ENCODE results near the gene POMGNT2.

Gene POMGNT2

DNA sequence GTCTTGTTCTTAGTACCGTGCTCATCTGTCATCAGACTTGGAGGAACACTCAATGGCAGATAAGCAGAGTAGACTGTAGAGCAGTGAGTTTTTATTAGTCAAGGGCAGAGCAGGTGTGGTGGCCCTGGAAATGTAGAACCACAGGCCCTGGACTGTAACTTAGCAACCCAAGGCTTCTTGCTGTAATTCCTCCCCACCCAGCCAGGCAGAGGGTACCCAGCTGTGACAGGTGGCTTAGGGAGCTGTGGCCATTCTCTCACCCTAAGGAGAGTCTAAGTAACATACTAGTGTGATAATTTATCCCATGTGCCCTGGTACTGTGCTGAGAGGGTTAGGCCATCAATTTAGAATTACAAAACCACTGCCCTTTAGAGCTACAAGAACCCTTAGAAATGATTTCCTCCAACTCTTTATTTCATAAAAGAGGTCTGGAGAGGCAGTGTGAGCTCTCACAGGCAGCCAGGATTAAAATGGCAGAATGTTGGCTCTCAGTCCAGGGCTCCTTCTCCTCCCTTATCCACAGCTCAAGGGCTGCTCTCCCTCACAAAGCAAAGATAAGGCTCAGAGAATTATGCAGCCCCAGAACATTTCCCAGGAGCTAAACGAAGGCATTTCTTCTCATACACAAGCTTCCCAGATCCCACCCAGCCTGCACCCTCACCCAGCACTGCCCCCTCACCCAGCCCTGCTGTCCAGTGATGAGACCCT lies 3.0 kb downstream of the POMGNT2 start:
- DNase-seq = no peak

DNA sequence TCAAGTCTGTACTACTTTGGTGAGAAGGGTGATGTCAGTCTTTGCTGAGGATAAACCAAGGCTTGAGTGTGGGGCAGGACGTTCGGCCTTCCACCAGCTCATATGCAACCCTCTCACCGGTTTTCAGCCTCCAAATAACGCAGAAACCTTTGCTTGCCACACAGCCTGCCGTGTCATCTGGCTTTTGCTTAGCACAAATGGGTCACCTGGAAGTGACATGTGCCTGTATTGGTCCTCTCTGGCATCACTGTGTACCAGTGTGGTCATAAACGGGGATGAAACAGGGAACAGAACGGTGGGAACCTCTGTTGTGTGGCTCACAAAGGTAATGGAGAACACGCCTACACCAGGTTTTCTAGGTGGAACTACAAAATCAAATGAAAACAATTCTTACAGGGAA lies 7.1 kb downstream of the POMGNT2 start:
- DNase-seq = no peak

DNA sequence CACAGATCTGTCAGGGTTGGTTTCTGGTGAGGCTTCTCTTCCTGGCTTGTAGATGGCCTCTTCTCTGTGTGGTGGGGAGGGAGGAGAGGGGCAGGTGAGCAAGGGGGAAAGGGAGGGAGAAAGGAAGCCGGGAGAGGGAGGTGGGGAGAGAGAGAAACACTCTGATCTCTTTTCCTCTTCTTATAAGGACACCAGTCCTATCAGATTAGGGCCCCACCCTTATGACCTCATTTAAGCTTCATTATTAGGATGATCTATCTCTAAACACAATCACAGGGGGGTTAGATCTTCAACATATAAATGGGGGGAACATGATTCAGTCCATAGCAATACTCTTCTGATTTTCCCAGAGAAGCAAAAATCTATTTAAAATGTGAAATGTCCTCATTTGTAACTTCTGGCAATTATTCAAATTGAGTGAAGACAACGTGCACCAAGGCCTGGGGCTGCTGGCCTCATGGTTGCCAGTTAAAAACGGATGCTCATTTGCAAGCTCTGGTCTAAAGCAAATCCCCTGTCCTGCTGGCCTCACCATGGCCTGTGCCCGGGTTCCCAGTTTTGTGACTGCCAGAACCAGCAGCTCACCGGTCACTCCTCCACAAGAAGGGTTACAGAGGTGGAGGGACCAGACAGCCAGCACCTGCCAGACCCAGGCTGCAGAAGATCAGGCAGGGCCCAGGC lies 8.3 kb downstream of the POMGNT2 start:
- DNase-seq = no peak

DNA sequence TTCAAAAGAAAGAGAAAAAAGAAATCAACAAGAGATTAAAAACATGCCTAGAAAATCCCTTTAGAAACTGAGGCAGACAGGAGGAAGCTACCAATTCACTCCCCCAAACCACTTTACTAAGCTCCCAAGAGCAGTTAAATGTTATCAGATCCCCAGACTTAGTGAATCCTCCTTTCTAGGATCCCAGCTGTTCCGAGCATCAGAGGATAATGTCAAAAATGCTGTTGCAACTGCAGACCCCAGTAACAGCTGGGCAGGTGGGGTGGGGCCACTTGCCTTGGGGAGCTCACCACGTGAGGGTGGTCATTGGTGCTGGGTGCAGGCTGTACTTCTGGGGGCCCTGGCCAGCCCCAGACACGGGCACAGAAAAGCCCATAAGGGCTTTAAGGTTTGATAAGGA lies 9.1 kb downstream of the POMGNT2 start:
- DNase-seq = no peak

DNA sequence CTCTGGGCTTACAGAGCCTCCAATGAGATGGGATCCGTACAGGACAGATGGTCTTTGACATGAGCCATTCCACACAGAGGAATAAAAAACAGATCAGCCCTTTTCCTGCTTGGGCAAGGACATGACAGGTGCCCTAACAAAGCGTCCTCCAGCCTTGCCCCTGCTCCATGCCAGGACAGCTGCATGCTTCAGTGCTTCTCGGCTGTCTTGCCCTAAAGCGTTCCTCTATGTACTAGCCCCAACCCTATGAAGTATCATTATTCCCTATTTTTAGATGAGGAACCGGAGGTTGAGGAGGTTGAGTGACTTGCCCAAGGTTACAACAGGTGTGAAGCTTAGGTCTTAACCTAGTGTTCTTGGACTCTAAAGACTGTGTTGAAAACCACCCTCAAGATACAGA lies 10.5 kb downstream of the POMGNT2 start:
- DNase-seq = no peak

DNA sequence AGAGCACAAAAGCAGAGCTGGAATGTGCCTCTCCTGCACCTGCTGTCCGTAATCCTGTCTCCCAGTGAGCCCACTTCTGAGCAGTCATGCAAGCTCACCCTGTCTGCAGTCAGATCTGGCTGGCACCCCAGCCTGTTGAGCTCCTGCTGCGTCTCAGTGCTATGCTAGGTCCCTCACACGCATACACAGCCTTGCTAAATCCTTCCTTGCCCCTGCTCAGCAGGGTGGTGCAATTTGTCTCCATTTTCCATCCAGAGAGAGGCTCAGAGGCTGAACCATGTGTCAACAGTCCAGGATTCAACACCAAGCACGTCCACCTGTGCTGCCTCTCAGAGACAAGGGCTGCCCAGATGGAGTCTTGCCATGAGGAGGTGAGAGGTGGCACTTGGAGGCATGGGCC lies 11.0 kb downstream of the POMGNT2 start:
- DNase-seq = no peak

DNA sequence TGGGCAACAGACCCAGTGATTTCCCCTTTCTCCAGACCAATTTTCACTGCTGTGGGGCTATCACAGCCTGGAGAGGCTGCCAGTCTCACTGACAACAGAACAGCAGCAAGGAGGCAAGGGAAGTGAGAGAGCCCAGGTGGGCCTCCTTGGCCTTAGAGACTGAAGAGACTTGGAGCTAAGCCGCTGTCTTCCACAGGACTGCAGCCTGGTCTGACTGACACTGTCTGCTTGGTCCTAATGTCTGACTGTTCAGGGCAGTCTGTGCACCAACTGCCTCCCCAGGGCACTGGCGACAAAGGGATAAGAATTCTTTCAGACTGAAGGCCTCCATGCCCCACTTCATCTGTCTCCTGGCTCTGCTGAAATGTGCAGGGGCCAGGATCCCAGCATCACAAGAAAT lies 11.5 kb downstream of the POMGNT2 start:
- no peak for DNase-seq

DNA sequence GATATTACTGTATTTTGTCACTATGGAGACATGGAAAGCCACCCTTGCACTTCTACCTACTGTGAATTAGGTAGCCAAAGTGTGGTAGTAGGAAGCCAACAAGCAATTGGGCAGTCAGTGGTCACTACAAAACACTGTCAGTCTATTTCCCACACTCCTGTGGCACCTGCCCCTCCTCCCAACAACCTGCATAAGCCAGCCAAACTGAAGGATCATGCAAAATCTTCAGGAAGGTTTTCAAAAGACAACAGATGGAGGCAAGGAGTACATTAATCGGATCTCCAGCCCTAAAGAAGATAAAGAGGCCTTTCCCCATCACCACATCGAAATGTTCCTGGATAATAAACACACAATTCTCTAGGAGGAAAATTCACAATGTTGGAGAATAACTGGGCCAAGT lies 11.9 kb downstream of the POMGNT2 start:
- no peak for DNase-seq

DNA sequence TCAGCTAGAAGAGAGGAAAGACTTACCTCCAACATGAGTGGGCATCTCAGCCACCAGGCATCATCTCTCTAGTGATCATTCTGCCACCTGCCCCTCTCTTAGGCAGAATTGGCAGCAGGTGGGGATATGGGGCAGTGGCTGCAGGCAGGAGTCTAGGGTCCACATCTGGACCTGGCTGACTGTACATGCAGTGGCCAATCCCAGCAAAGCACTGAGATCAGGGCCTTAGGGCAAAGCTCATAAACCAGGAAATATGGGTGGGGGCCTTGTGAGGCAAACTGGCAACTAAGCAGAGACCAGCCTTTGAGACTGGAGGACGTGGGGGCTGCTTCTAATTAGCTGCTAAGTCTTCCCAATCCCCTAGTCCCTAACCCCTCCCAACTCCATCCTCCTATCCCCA lies 12.9 kb downstream of the POMGNT2 start:
- DNase-seq = no peak

DNA sequence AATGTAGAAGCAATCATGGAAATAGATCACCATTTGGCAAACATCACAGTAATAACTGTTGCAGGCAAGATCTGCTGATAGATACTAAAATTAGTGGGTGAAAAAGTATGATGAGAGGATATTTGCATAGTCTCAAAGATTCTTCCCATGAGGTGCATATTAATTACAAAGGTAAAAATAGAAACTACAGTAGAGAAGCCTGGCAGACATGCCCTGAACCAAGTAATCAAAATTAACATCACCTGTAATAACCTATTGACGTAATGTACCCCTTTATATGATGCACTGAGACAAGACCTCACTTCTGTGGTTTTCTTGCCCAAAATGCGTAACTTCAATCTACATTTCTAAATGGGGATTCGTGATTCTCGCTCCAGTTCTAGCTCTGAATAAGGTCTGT lies 14.4 kb downstream of the POMGNT2 start:
- DNase-seq = no peak

DNA sequence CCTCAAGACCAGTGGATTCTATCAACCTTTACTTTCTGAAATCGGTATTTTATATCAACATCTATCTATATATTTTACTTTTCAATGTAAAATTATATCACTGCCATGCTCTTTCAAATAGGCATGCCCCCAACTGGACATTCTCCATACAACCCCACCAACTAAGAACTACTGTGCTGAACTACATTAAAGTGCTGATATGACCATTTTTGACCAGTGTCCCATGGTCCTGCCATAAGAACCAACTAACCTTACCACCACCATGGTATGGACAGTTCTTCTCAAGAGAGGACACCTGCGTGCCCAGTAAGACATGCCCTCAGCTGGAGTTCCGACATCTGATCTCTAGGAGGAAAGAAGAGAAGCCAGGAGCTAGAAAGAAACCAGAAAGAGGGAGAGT lies 15.6 kb downstream of the POMGNT2 start:
- DNase-seq = no peak

DNA sequence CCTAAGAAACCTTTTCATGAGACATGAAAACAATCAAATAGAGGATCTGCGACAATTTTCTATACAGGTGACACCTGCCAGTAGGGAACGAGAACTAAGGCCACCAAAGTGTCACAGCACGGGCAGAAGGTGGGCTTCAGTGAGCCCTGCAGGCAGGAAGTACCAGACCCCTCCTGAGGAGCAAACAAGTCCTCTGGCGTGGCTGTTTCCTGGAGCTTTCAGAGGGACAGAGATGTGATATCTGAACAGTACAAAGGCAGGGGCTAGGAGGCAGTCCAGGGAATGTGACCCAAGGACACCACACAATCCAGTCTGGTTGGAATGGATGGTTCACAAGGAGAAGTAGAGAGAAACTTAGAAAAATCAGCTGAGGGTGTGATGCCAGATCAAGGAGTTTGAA lies 16.8 kb downstream of the POMGNT2 start:
- no peak for DNase-seq

DNA sequence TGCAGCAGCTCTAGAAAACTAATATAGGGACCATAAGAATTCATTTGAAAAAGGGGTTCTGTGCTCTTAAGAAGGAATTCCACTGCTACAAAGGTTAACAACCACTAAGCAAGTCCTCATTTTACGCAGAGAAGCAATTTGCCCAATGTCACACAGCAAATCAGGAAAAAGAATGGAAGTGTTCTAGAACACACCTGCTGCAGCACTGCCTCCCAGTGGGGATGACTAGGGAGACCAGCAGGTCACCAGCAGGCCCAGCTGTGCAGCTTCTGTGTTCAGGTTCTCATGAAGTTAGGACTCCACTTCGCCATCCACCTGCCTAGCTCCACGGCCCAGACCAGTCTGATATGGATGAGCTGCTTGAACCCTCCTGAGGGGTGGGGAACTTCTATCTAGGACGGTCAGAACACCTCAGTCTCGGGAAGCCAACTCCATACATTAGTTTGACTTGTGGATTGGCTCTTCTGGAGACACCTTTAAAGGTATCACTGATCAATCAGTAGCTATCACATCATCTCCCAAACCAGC lies 18.6 kb downstream of the POMGNT2 start:
- no peak for DNase-seq

DNA sequence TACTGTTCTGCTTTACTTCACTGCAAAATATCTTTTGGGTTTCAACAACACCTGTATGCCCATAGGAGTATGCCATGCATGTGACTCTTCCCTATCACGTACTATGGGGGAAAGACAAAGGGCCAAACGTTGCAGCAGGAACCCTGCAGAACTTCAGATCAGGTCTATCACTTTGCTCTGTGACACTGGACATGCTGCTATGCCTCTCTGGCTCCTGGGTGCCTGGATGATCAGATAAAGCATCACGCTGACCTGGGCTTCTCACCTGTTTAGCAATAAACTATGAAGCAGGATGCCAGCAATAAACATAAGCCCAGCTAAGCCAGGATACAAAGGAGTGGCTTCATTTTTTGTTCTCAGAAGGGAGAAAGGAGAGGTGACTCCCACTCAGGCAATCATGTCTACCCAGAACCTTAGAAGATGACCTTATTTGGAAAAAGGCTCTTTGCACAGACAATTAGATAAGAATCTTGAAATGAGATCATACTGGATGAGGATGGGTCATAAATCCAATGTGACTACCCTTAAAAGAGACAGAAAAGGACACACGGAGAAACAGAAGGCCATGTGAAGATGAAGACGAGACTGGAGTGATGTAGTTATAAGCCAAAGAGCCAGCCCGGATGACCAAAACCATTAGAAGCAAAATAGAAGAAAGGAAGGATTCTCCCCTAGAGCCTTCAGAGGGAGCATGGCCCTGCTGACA lies 19.3 kb downstream of the POMGNT2 start:
- no peak for DNase-seq

DNA sequence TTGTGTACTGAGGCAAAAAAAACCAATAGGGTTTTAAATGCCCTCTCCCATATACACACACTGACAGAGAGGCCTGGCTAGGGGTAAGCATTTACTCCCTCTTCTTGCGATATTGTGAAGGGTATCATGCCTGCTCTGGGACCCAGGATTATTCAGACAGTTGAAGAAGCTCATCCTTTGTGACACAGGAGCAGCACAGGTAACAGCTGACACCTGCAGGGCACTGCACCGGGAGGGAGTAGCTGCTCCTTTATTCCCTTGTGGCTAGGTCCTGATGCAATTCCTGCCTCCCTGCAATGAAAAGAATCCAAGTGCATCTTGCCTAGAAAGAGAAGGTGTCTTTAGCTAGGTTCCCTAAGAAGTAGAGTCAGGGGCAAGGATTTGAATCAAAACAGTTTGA lies 23.4 kb downstream of the POMGNT2 start:
- no peak for DNase-seq

DNA sequence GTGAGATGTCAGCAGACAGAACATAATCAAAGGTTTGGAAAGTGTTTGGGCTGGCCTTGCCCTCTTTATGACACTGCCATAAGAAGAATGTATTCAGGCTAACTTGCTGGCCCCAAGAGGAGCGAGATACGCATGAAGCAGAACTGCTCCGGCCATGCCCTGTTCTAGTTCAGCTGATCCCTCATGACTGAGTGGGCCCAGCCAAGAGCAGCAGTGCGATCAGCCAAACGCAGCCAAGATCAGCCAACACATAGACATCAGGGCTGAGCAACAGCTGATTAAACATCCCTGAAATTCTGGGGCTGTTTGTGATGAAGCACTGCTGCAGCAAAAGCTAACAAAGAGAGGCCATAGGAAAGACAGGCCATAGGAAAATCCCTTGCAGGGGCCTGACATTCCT lies 24.1 kb downstream of the POMGNT2 start:
- DNase-seq = no peak

DNA sequence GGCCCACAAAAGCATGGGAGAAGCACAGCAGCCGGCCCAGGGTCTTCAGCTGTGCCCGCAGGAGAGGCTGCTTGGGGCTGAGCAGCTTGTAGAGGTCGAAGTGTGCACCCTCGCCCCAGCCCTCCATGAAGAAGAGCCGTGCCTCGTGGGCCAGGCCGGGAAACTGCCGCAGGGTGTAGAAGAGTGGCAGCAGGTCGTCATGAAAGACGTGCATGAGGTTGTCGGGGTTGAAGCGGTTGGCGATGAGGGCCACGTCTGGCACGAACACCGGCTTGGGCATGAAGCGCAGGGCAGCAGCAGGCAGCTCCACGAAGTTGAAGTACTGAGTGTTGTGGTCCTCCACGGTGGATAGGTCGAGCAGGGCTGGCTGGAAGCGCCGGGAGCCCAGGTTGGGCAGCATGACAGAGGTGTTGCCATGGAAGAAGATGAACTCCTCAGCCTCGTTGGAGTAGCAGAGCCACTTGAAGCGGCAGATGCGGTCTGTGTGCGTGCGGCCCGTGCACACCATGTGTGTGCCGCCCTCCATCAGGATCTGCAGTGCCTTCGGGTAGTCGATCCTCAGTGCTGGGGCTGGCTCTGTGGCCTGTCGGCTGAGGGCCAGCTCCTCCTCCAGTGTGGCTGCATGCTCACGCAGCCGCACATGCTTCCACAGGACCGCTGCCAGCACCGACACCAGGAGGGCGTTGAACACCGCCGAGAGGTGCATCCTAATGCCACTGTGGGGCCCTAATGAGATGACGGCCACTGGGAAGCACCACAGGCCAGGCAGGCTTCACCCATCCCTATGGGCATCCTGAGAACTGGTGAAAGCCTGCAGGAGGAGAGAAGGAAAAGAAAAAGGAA lies 24.9 kb downstream of the POMGNT2 start:
- DNase-seq = no peak

DNA sequence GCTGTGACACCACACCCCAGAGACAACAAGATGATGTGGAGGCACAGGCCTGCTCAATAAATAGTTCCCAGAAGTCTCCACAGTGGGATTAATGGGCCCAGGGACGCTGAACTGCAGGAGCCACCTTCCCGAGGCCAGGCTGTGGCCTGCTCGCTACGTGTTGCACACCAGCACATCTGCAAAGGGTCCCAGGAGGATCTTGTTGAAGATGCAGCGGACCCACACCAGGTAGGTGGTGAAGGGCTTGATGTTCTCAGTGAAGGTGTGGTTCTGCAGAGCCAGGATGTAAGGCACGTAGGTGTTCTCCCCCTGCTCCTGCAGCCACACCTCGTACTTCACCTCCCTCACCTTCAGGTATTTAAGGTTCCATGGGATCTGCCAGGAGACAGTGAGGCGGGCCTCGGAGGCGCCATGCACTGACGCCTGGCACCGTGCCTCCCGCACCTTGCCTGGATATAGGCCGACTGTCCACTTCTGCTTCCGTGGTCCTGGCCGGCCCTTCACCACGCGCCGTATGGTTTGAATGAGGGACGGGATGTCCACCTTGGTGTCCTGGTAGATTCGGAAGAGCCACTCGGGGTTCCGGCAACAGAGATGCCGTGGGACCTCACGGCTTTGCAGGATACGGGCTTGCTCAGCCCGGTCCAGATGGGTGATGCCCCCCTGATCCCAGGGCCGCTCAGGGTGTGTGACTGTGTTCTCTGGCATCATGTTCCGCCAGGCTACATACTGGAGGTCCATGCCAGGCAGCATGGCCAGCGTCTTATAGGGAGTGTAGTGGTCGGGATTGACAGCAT lies 26.1 kb downstream of the POMGNT2 start:
- no peak for DNase-seq

DNA sequence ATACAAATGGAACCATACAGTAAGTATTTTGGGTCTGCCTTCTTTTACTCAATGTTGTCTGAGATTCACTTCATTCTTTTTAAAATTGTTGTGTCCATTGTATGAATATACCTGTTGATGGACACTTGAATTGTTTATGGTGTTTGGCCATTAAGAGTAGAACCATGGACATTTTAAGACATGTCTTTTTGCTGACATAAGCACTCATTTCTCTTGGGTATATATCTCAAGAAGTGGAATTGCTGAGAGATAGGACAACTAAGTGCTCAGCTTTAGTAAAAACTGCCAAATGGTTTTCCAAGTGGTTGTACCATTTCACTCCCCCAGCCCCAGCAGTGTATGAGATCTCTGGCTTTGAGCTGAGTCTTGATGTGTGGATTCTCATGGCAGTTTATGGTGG lies 28.2 kb downstream of the POMGNT2 start:
- DNase-seq = no peak

DNA sequence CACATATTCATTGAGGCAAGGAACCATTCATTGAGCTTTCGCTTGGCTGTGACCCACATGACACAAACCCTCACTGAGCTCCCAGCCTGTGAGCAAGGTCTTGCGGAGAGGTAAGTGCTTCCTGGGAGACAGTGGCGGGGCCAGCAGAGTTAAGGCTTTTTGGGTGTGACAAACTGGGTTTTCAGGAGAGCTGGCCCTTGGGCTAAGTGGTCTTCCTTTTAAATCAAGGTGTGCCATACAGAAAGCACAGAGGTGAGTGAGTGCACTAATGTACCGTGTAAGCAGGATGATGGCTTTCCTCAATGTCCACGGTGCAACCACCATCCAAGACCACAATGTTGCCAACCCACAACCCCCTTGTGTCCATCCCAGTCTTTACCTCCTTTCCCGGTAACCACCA lies 28.6 kb downstream of the POMGNT2 start:
- DNase-seq = no peak

DNA sequence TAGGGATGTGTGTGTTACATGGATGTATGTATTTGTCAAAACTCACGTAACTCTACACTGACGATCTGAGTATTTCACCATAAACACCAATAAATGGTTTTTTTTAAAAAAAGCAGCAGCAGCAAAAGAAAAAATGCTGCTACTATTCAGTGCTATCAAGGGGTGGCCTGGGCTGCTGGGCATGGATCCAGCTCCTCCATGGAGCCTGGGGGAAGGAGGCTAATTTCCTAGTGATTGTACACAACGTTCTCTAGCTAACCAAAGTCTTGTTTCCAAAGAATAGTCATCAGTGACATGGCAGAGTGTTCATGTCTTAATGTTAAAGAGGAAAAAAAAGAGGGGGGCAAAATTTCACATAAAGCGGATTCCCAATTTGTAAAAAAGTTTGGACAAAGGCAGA lies 29.0 kb downstream of the POMGNT2 start:
- no peak for DNase-seq

Data from NK-92 treated with Interleukin-12 subunit alpha and Interleukin-12 subunit beta, amount 100 ng/mL, for 24 hours (cell line).